C4-2B (cell line): ENCODE measurements around the gene TMEM185B.
A peak's percentile ranks its signal among the peaks of the same experiment; 100 is the strongest.

Experiments used
- H3K27ac ChIP-seq: fragments of 450-650 bp; 2 replicates; pipeline ENCODE4 v1.5.1; 2017
- ZFX ChIP-seq: fragments of 450-650 bp; IDR thresholded peaks from 2 replicates; pipeline ENCODE4 v1.6.1; 2017
- TF ChIP-seq, protein P1 (sequence below): fragments of 450-650 bp; conservative IDR thresholded peaks from 2 replicates; pipeline ENCODE4 v1.5.1; 2017; ENCODE audit warnings: mild to moderate bottlenecking

TMEM185B gene

DNA sequence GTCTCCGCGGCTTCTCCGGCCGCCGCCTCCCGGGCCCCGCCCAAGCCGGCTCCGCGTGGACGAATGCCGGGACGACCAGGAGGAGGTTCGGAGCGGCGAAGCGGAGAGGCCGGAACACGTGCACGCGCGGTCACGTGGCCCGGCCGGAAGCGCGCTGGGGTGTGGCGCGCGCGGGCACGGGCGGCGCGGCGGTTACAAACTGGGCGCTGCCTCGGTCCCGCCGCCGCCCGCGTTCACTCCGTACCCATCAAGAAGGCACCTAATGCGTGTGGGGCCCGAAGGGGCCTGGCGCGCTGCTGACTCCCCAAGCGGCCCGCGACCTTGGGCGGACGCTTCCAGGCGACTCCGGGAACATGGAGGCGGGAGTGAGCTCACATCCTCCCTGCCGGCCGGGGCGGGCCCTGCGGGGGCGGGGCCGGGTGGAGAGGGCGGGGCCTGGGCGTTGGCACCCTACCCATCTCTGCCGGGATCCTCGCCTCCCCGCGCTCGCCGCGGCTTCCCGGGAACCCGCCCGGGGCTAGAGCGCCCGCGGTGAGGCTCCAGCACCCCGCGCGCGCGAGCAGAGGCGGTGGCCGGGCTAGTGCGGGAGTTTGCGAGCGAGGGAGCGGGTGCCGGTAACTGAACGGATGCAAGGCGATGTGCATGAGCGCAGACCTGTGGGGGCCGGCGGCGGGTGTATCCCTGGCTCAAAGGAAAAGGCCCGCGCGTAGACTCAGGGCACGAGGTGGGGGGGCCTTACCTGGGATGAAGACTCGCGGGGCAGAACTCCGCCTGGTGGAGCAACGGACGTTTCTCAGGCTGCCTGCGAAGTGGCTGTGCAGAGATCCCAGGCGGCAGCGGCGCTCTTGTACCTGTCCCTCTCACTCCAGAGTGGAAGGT lies at the start of gene TMEM185B:
TSS of gene TMEM185B (minus strand) at position 367 of the 879 bp plus-strand sequence. CDS start 424 bp downstream, outside the sequence.
- peak within 1 kb of the TSS; percentile 91 for H3K27ac ChIP-seq
- TF ChIP-seq, protein P1, sequence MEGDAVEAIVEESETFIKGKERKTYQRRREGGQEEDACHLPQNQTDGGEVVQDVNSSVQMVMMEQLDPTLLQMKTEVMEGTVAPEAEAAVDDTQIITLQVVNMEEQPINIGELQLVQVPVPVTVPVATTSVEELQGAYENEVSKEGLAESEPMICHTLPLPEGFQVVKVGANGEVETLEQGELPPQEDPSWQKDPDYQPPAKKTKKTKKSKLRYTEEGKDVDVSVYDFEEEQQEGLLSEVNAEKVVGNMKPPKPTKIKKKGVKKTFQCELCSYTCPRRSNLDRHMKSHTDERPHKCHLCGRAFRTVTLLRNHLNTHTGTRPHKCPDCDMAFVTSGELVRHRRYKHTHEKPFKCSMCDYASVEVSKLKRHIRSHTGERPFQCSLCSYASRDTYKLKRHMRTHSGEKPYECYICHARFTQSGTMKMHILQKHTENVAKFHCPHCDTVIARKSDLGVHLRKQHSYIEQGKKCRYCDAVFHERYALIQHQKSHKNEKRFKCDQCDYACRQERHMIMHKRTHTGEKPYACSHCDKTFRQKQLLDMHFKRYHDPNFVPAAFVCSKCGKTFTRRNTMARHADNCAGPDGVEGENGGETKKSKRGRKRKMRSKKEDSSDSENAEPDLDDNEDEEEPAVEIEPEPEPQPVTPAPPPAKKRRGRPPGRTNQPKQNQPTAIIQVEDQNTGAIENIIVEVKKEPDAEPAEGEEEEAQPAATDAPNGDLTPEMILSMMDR, result peak; percentile 64
- TF ChIP-seq ZFX, result peak; percentile 62

DNA sequence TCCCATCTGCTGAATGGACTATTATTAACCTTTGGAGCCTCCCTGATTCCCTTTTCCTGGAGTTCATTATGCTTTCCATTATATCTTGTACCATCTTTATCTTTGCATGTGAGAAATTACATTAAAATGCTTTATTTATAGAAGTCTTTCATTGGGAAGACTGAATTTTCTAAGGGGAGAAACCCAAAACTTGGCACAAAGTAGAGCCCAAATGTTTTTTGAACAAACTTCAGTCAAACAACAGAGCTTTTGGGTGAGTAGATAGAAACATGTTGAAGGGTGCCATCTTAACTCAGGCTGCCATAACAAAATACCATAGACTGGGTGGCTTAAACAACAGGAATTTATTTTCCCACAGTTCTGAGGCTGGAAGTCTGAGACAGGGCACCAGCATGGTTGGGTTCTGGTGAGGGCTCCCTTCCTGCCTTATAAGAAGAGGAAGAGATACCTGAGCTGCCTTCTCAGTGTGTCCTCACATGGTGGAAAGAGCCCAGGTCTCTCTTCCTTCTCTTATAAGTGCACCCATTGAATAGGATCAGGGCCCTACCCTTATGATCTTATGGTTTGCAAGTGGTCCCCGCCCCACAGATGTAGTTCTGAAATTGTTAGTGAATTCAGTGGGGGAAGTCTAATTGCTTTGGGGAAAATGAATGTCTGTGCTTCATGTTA lies 48.6 kb upstream of the TMEM185B start:
- H3K27ac ChIP-seq, result no peak overlapping the region
- no peak for TF ChIP-seq ZFX
- TF ChIP-seq, protein P1, result no peak

DNA sequence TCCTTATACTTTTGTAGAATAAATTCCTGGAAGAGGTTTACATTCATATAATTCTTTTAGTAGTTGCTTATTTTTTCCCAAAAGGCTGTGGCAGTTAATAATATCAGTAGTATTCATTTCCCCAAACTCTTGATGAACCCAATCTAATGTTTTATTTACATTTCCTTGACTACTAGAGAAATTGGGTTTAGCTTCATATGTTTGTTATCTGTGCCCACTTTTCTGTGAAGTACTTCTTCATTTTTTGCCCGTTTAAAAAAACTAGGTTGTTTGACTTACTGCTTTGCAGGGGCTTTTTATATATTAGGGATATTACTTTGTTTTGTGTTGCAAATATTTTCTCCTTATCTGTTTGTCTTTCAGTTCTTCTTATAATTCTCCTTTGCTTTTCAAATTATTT lies 46.6 kb upstream of the TMEM185B start:
- no peak overlapping the region for H3K27ac ChIP-seq
- TF ChIP-seq, protein P1, result no peak

DNA sequence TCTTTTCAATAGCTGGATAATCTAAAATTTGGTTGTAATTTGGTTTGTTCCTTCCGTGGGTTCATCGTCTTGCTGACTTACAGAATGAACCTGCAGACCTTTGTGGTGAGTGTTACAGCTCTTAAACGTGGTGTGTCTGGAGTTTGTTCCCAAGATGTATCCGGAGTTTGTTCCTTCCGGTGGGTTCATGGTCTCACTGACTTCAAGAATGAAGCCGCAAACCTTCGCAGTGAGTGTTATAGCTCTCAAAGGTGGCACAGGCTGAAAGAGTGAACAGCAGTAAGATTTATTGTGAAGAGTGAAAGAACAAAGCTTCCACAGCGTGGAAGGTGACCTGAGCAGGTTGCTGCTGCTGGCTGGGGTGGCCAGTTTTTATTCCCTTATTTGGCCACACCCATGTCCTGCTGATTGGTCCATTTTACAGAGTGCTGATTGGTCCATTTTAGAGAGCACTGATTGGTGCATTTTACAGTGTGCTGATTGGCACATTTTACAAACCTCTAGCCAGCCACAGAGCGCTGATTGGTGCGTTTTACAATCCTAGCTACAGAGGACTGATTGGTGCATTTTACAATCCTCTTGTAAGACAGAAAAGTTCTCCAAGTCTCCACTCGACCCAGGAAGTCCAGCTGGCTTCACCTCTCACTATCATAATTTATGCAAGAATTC lies 46.0 kb upstream of the TMEM185B start:
- TF ChIP-seq, protein P1, result no peak
- TF ChIP-seq ZFX, result no peak
- H3K27ac ChIP-seq, result no peak overlapping the region

DNA sequence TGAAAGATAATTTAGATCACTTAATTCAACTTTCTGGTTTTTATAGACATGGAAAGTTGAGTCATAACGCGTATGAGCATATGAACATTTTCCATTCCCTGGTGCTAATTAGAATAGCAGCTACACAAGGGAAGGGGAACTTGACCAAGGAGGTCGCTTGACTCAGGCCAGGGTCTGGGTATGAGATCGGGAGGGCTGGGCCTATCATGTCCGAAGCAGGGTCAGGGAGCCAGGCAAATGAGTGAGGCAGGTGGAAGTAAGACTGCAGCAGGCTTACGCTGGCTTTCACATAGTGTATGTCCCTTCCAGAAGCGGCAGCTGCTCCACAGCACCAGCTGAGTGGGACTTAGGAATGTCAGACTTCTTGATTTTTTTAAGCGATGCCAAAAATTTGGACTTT lies 44.1 kb upstream of the TMEM185B start:
- no peak for TF ChIP-seq ZFX
- TF ChIP-seq, protein P1, result no peak
- no peak overlapping the region for H3K27ac ChIP-seq

DNA sequence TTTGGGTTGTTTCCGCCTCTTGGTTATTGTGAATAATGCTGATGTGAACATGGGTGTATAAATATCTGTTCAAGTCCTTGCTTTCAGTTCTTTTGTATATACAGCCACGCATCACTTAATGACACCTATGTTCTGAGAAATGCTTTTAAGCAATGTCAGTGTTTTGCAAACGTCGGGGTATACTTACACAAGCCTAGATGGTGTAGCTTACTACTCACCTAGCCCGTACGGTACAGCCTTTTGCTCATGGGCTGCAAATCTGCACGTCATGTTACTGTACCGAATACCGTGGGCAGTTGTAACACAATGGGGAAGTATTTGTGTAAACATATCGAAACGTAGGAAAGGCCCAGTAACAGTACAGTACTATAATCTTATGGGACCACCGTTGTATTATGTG lies 41.8 kb upstream of the TMEM185B start:
- H3K27ac ChIP-seq, result no peak overlapping the region
- TF ChIP-seq, protein P1, result no peak
- TF ChIP-seq ZFX, result no peak
